Fibroblast of peridontal ligament (primary cell): ENCODE measurements around the gene HEXIM2.
A peak's percentile ranks its signal among the peaks of the same experiment; 100 is the strongest.

ENCODE experiments used
- DNase-seq: peaks from one replicate; pipeline ENCODE4 v3.0.0-alpha.2; 2010; ENCODE audit errors: extremely low read depth

Gene HEXIM2

GRCh38 chr17:45168991-45169752 lies 7.5 kb downstream of the HEXIM2 start:
- no peak for DNase-seq

- no peak for DNase-seq
Observed at GRCh38 chr17:45170280-45170930, 8.7 kb downstream of the HEXIM2 start.

- DNase-seq, result peak; percentile 87
Observed at GRCh38 chr17:45170931-45171337, 9.3 kb downstream of the HEXIM2 start.

DNA sequence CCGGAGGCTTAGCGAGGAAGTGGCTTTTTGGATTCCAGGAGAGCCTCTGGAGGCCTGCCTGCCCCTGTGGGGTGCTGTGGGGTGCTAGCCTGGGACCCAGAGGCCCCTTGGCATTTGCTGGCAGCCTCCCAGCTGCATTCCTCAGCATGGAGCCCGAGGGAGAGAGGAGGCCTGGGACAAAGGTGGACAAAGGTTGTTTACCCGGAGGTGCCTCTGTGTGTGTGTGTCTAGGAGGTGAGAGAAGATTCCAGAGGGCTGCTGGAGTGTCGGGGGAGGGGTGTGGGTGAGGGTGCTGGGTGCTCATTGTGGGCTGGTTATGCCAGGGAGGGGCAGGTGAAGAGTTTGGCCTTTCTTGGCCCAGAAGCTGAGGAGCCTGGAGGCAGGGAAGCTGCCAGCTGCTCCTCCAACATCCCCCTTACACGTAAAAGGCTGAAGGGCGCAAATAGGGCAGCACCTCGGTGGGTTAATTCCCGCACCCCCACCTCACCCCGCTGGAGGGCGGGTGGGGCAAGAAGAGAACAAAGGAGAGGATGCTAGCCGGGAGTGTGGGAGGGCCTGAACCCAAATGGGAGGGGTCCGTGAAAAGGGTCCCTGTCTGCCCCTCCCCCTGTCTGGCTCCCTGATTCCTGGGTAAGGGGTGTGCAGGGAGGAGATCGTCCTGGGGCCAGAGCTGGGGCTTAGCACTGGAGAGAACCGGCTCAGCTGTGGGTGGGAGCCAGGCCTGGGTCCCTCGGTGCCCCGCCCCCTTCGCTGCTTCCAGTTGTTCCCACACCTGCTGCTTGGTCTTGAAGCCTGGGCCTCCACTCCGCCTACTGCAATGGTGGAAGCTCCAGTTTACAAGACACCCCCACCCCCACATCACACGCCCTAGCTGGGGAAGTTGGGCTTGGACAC lies 9.9 kb downstream of the HEXIM2 start:
- no peak for DNase-seq

GRCh38 chr17:45172232-45172540 lies 10.5 kb downstream of the HEXIM2 start:
- DNase-seq, result no peak

GRCh38 chr17:45172541-45173286 lies 11.0 kb downstream of the HEXIM2 start:
- DNase-seq, result peak; percentile 60

DNA sequence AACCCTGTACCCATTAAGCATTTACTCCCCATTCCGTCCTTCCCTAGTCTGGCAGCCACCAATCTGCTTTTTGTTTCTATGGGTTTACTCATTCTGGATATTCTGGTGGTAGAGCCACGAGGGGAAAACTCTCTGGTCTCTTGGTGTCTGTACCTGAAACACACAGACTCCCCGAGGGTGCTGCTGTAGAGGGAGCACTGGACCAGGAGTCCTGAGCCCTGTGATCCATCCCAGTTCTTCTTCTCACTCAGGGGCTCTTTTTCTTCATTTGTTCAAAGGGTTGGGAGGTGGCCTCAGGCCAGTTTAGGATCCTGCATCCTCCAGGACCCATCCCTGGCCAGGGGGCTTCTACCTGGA lies 14.1 kb downstream of the HEXIM2 start:
- DNase-seq, result no peak

GRCh38 chr17:45177563-45177962 lies 15.9 kb downstream of the HEXIM2 start:
- DNase-seq, result no peak

DNA sequence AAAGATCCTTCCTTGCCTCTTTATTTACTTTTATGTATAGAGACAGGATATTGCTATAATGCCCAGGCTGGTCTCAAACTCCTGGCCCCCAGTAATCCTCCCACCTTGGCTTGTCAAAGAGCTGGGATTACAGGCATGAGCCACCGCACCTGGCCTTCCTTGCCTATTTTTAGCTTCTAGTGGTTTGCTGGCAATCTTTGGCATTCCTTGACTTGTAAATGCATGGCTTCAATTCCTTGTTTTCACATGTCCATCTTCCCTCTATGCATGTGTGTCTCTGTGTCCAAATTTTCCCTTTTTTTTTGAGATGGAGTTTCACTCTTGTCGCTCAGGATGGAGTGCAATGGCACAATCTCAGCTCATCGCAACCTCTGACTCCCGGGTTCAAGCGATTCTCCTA lies 22.5 kb downstream of the HEXIM2 start:
- DNase-seq, result no peak

GRCh38 chr17:45186801-45187354 lies 25.2 kb downstream of the HEXIM2 start:
- no peak for DNase-seq

- no peak for DNase-seq
Observed at GRCh38 chr17:45189009-45189408, 27.3 kb downstream of the HEXIM2 start.

GRCh38 chr17:45190503-45191255 lies 29.0 kb downstream of the HEXIM2 start:
- DNase-seq, result no peak

GRCh38 chr17:45195424-45195823 lies 33.7 kb downstream of the HEXIM2 start:
- no peak for DNase-seq

GRCh38 chr17:45197108-45197507 lies 35.4 kb downstream of the HEXIM2 start:
- DNase-seq, result no peak

- DNase-seq, result peak; percentile 83
Observed at GRCh38 chr17:45197555-45198334, 36.1 kb downstream of the HEXIM2 start.

GRCh38 chr17:45200701-45201100 lies 39.0 kb downstream of the HEXIM2 start:
- peak; percentile 79 for DNase-seq

- no peak for DNase-seq
Observed at GRCh38 chr17:45201457-45201856, 39.8 kb downstream of the HEXIM2 start.

GRCh38 chr17:45201880-45202279 lies 40.2 kb downstream of the HEXIM2 start:
- peak; percentile 55 for DNase-seq

DNA sequence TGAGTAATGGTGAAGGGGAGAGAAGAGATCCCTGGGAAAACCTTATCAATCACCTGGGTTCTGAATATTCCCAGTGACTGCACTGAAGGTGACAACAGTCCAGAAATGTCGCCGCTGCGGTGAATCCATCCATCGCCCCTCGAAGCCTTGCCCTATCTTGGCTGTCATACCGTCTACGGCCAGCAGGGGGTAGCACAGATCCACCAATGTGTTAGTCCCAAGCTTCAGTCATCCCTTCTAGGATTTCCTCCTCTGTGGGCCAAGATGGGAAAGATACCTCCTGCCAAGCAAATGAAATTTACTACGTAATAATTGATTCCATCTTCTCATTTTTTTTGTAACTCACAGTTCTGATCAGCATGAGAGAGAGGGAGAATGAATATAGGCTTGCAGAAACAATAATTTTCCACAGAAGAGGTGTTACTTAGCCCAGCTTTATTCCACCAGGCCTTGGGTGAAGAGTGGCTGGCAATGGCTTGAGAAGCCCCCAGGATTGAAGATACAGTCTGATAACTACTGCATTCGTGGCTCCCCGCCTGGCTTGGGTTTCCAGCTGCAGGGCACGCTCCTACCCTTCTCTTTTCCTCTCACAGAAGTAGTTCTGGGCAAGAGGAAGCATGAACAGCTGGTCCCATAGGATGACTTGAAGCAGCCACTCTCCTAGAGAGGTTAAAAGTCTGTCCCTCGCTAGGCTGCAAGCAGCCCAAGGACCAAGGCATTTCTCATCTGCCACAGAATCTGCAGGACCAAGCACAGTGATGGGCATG lies 57.4 kb downstream of the HEXIM2 start:
- DNase-seq, result peak; percentile 96
